Liver (tissue), 9 donors: ENCODE results near the gene C6orf120. TPM values are rescaled to one million over a fixed set of nuclear protein-coding genes. Genes with fewer than 3 reads are reported as not detected.

Experiments used
- DNase-seq: peaks from one replicate; pipeline ENCODE4 v3.0.0-alpha.2; 2017; ENCODE audit warnings: low spot score
- H3K27ac ChIP-seq, 2 donors: one replicate each; pipeline ENCODE4 v1.7.0; 2013; ENCODE audit warnings: inconsistent platforms in 2 of 2, low read length in 2 of 2, control low read depth in 1 of 2, low read depth in 1 of 2, mild to moderate bottlenecking in 1 of 2
- H3K27me3 ChIP-seq, 4 donors: one replicate each; pipeline versions ENCODE4 v1.6.1 to v1.7.0; 2013; ENCODE audit warnings: low read length in 3 of 4, inconsistent platforms in 1 of 4, mild to moderate bottlenecking in 1 of 4, moderate library complexity in 1 of 4; ENCODE audit not compliant: control insufficient read depth in 4 of 4, insufficient read depth in 4 of 4
- H3K36me3 ChIP-seq, 4 donors: one replicate each; pipeline versions ENCODE4 v1.6.1 to v1.7.0; 2013; ENCODE audit warnings: low read length in 3 of 4, mild to moderate bottlenecking in 3 of 4, low read depth in 1 of 4, moderate library complexity in 1 of 4; ENCODE audit not compliant: control insufficient read depth in 4 of 4, insufficient read depth in 3 of 4
- H3K4me1 ChIP-seq, 4 donors: one replicate each; pipeline versions ENCODE4 v1.6.1 to v1.7.0; 2013; ENCODE audit warnings: low read length in 3 of 4, mild to moderate bottlenecking in 3 of 4, moderate library complexity in 1 of 4; ENCODE audit not compliant: control insufficient read depth in 4 of 4, insufficient read depth in 4 of 4
- H3K4me3 ChIP-seq, 3 donors: one replicate each; pipeline versions ENCODE4 v1.6.1 to v1.7.0; 2013; ENCODE audit warnings: low read length in 3 of 3, control low read depth in 1 of 3, low read depth in 1 of 3, mild to moderate bottlenecking in 1 of 3
- H3K9ac ChIP-seq, 2 donors: one replicate each; pipeline ENCODE4 v1.7.0; 2013; ENCODE audit warnings: low read length in 2 of 2, mild to moderate bottlenecking in 2 of 2, moderate library complexity in 2 of 2, control low read depth in 1 of 2, low read depth in 1 of 2
- H3K9me3 ChIP-seq, 4 donors: one replicate each; pipeline versions ENCODE4 v1.6.1 to v1.7.0; 2013; ENCODE audit warnings: low read length in 3 of 4; ENCODE audit not compliant: control insufficient read depth in 4 of 4
- ATF3 ChIP-seq: IDR thresholded peaks from 2 replicates; pipeline ENCODE4 v1.6.1; 2016; ENCODE audit warnings: antibody characterized with exemption
- CTCF ChIP-seq: fragments of 150-350 bp; IDR thresholded peaks from 2 replicates; pipeline ENCODE4 v1.5.1; 2017; ENCODE audit warnings: improper control_type of control experiment, low read depth, low read length; ENCODE audit not compliant: missing input control
- EGR1 ChIP-seq, 2 donors: IDR thresholded peaks; 2 replicates each; pipeline ENCODE4 v1.6.1; 2016 to 2018; ENCODE audit warnings: antibody characterized with exemption in 2 of 2, low read depth in 2 of 2
- FOXA1 ChIP-seq: IDR thresholded peaks from 2 replicates; pipeline ENCODE4 v1.6.1; 2016; ENCODE audit warnings: antibody characterized with exemption
- GABPA ChIP-seq, 2 donors: IDR thresholded peaks in 1 of 2; conservative IDR thresholded peaks in 1 of 2; 2 replicates each; pipeline ENCODE4 v1.6.1; 2016; ENCODE audit warnings: antibody characterized with exemption in 2 of 2, mild to moderate bottlenecking in 1 of 2, moderate library complexity in 1 of 2
- HNF4A ChIP-seq, 2 donors: conservative IDR thresholded peaks; 2 replicates each; pipeline ENCODE4 v1.6.1; 2016; ENCODE audit warnings: antibody characterized with exemption in 2 of 2, mild to moderate bottlenecking in 2 of 2
- HNF4G ChIP-seq: IDR thresholded peaks from 2 replicates; pipeline ENCODE4 v1.6.1; 2016; ENCODE audit warnings: antibody characterized with exemption
- JUND ChIP-seq, 2 donors: IDR thresholded peaks; 2 replicates each; pipeline ENCODE4 v1.6.1; 2016; ENCODE audit warnings: antibody characterized with exemption in 2 of 2
- MAX ChIP-seq: IDR thresholded peaks from 2 replicates; pipeline ENCODE4 v1.6.1; 2016; ENCODE audit warnings: antibody characterized with exemption
- NR2F2 ChIP-seq: IDR thresholded peaks from 2 replicates; pipeline ENCODE4 v1.6.1; 2016; ENCODE audit warnings: antibody characterized with exemption
- REST ChIP-seq: IDR thresholded peaks from 2 replicates; pipeline ENCODE4 v1.6.1; 2016; ENCODE audit warnings: antibody characterized with exemption, mild to moderate bottlenecking
- RXRA ChIP-seq, 2 donors: IDR thresholded peaks; 2 replicates each; pipeline ENCODE4 v1.6.1; 2017 to 2018; ENCODE audit warnings: antibody characterized with exemption in 2 of 2, mild to moderate bottlenecking in 1 of 2
- SP1 ChIP-seq: IDR thresholded peaks from 2 replicates; pipeline ENCODE4 v1.6.1; 2018; ENCODE audit warnings: antibody characterized with exemption, mild to moderate bottlenecking
- TAF1 ChIP-seq: conservative IDR thresholded peaks from 2 replicates; pipeline ENCODE4 v1.6.1; 2016; ENCODE audit warnings: antibody characterized with exemption, mild to moderate bottlenecking
- YY1 ChIP-seq: IDR thresholded peaks from 2 replicates; pipeline ENCODE4 v1.6.1; 2016; ENCODE audit warnings: antibody characterized with exemption, mild to moderate bottlenecking
- ZBTB33 ChIP-seq: IDR thresholded peaks from 2 replicates; pipeline ENCODE4 v1.6.1; 2016; ENCODE audit warnings: antibody characterized with exemption
- WGBS: extraction: QIAGEN DNeasy Blood & Tissue Kit; methylation state at CpG from one replicate; pipeline ENCODE4 v1.1.7; 2013; 5-methylcytosine and 5-hydroxymethylcytosine counted together
- polyA plus RNA-seq, 2 donors: library from polyadenylated mRNA; stranded (reverse) in 1 of 2; unstranded in 1 of 2; fragments of 200-250 nt in 1 of 2; fragments of >200 nt in 1 of 2; fragmentation: Nextera tagmentation in 1 of 2; extraction: Ambion mirVana in 1 of 2; gene quantifications; one replicate each; pipeline versions ENCODE4 v1.2.1 to v1.2.3, GENCODE V29; 2013 to 2015
- total RNA-seq, 2 donors: library from RNA; depleted of rRNA; stranded (reverse); fragments of >200 nt; gene quantifications; one replicate each; pipeline ENCODE4 v1.2.3, GENCODE V29; 2014
- donor health status: healthy.
- donor health status: healthy.
- donor health status: healthy.
- donor health status: healthy.
- donor health status: healthy.

Gene C6orf120
- total and polyA plus RNA-seq, 4 donors: 10.5 to 29.7 (median 19.4) TPM

GRCh38 chr6:169685860-169686259 is 16.1 kb upstream of the C6orf120 start:
- TF ChIP-seq NR2F2: no peak
- no peak overlapping the region for H3K27ac ChIP-seq
- no peak overlapping the region for H3K4me3 ChIP-seq
- no peak for DNase-seq
- peaks cover 3 to 21% (median 18%) of the 10 kb centered on the region in 4 donors for H3K36me3 ChIP-seq
- peaks cover 0 to 11% (median 3%) of the 10 kb centered on the region in 4 donors for H3K9me3 ChIP-seq
- H3K4me1 ChIP-seq: no peaks in the 10 kb centered on the region
- 95% methylated on average over 2 of the region's 2 CpGs for WGBS
- no peak overlapping the region for H3K9ac ChIP-seq
- no peaks in the 10 kb centered on the region for H3K27me3 ChIP-seq

- no peak for DNase-seq
- TF ChIP-seq RXRA (IDR thresholded peaks at IDR 0.05) (no peak), HNF4A (conservative IDR thresholded peaks at IDR 0.05) (no peak), EGR1 (IDR thresholded peaks at IDR 0.05; ENCODE audit: low read depth in 2 of 2) (no peak), YY1 (no peak), ATF3 (no peak), GABPA (IDR thresholded peaks at IDR 0.05 in 1 of 2, conservative IDR thresholded peaks at IDR 0.05 in 1 of 2) (no peak), ZBTB33 (no peak), HNF4G (no peak), JUND (IDR thresholded peaks at IDR 0.05) (no peak), FOXA1 (no peak), CTCF (no peak), SP1 (no peak), NR2F2 (no peak), REST (no peak), MAX (no peak), TAF1 (no peak)
- no peak overlapping the region for H3K4me3 ChIP-seq
- H3K4me1 ChIP-seq: no peaks in the 10 kb centered on the region
- 95% methylated on average over 6 of the region's 6 CpGs for WGBS
- peaks cover 0 to 11% (median 2%) of the 10 kb centered on the region in 4 donors for H3K9me3 ChIP-seq
- no peak overlapping the region for H3K9ac ChIP-seq
- peaks cover 3 to 18% (median 11%) of the 10 kb centered on the region in 4 donors for H3K36me3 ChIP-seq
- no peaks in the 10 kb centered on the region for H3K27me3 ChIP-seq
- no peak overlapping the region for H3K27ac ChIP-seq
Observed at GRCh38 chr6:169689287-169689686, 12.6 kb upstream of the C6orf120 start.
